GM21447 (cell line): ENCODE results near the gene INS.
"Not testable (repeated sequence)": the region's sequence is repeated elsewhere in the genome, so short reads cannot be mapped to it uniquely, and the experiment has no call there.

Source experiments
- ATAC-seq: cut with Tn5 transposase; IDR thresholded peaks from one replicate; pipeline ENCODE4 v1.9.1; 2021; ENCODE audit not compliant: unreplicated experiment

INS gene

GRCh38 chr11:2199466-2200341 is 38.7 kb upstream of the INS start:
- no peak for ATAC-seq

GRCh38 chr11:2198621-2199365 is 37.8 kb upstream of the INS start:
- ATAC-seq, result no peak

- no peak for ATAC-seq
These were observed 36.9 kb upstream of the INS start for GRCh38 chr11:2197771-2198520.

GRCh38 chr11:2196970-2197770 is 36.2 kb upstream of the INS start:
- no peak for ATAC-seq

- no peak for ATAC-seq
These were observed 34.7 kb upstream of the INS start for GRCh38 chr11:2195756-2196088.

GRCh38 chr11:2194877-2195755 is 34.1 kb upstream of the INS start:
- ATAC-seq, result no peak

GRCh38 chr11:2193888-2194595 is 33.0 kb upstream of the INS start:
- not testable (repeated sequence) for ATAC-seq

- ATAC-seq, result no peak
These were observed 32.3 kb upstream of the INS start for GRCh38 chr11:2193099-2193887.

GRCh38 chr11:2192435-2192834 is 31.4 kb upstream of the INS start:
- no peak for ATAC-seq

GRCh38 chr11:2191883-2192282 is 30.9 kb upstream of the INS start:
- ATAC-seq, result no peak

- no peak for ATAC-seq
These were observed 29.9 kb upstream of the INS start for GRCh38 chr11:2190657-2191471.

GRCh38 chr11:2189938-2190656 is 29.1 kb upstream of the INS start:
- ATAC-seq, result no peak

GRCh38 chr11:2188745-2189144 is 27.7 kb upstream of the INS start:
- ATAC-seq, result no peak

- no peak for ATAC-seq
These were observed 26.3 kb upstream of the INS start for GRCh38 chr11:2187280-2187707.

- no peak for ATAC-seq
These were observed 25.8 kb upstream of the INS start for GRCh38 chr11:2186669-2187279.

- ATAC-seq, result no peak
These were observed 24.5 kb upstream of the INS start for GRCh38 chr11:2185324-2186085.
